ENCODE measurements around the gene VAPA.

Gene VAPA

DNA sequence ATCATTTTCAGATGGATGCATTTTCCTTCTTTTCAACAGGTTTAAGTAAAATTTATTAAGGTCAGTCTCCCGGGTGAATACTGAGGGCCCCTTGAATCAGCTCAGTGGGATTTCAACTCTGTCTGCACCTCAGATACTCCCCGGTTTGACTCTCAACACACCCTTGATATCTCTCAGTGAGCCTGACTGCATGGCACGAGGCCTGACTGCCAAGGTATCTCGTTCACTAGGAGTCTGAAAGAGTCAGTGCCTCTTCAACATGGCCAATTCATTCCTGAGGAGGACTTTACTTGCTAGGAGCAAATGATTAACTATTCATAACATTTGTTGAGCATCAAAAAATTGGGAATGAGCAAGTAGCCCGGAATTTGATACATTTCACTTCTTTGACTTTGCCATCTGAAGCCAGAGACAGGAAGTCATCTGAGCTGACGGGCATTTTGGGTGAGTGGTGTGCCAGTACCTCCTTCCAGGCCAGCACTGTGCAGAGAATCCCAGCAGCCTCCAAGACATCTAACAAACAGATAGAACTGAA lies 81.0 kb downstream of the VAPA start:
- H3K9me2 ChIP-seq (replicated peaks; ENCODE audit: low read depth, low read length) = no peaks in the 10 kb centered on the region
- no peaks in the 10 kb centered on the region for H3K36me3 ChIP-seq (ENCODE audit: insufficient read depth, low read length)
- TF ChIP-seq, protein P1, sequence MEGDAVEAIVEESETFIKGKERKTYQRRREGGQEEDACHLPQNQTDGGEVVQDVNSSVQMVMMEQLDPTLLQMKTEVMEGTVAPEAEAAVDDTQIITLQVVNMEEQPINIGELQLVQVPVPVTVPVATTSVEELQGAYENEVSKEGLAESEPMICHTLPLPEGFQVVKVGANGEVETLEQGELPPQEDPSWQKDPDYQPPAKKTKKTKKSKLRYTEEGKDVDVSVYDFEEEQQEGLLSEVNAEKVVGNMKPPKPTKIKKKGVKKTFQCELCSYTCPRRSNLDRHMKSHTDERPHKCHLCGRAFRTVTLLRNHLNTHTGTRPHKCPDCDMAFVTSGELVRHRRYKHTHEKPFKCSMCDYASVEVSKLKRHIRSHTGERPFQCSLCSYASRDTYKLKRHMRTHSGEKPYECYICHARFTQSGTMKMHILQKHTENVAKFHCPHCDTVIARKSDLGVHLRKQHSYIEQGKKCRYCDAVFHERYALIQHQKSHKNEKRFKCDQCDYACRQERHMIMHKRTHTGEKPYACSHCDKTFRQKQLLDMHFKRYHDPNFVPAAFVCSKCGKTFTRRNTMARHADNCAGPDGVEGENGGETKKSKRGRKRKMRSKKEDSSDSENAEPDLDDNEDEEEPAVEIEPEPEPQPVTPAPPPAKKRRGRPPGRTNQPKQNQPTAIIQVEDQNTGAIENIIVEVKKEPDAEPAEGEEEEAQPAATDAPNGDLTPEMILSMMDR (conservative IDR thresholded peaks at IDR 0.05; ENCODE audit: low read length) = no peak
- no peak for TF ChIP-seq EZH2phosphoT487 (IDR thresholded peaks at IDR 0.05; ENCODE audit: borderline replicate concordance)
- no peak overlapping the region for H2AFZ ChIP-seq (ENCODE audit: low read length)
- no peaks in the 10 kb centered on the region for H3K79me2 ChIP-seq (ENCODE audit: insufficient read depth, low read length)
- peaks cover 18% of the 10 kb centered on the region; the same call in 1 of the 2 replicates for H3K9me3 ChIP-seq (ENCODE audit: insufficient read depth, low read depth, low read length)
- no peak overlapping the region for H3K4me3 ChIP-seq (ENCODE audit: low read length, poor library complexity, severe bottlenecking)
- no peaks in the 10 kb centered on the region for H3K27me3 ChIP-seq (ENCODE audit: insufficient read depth, low read length, poor library complexity, severe bottlenecking)
- H3K4me1 ChIP-seq (ENCODE audit: insufficient read depth, low read length, poor library complexity, severe bottlenecking) = no peaks in the 10 kb centered on the region
- H3K4me2 ChIP-seq (ENCODE audit: low read depth, low read length, poor library complexity, severe bottlenecking) = no peak overlapping the region
- H4K20me1 ChIP-seq (ENCODE audit: insufficient read depth, low read length, poor library complexity, severe bottlenecking) = no peaks in the 10 kb centered on the region
- H3F3A ChIP-seq (ENCODE audit: low read depth) = no peaks in the 10 kb centered on the region
- H3K9ac ChIP-seq (ENCODE audit: low read depth, low read length, poor library complexity, severe bottlenecking) = no peak overlapping the region

DNA sequence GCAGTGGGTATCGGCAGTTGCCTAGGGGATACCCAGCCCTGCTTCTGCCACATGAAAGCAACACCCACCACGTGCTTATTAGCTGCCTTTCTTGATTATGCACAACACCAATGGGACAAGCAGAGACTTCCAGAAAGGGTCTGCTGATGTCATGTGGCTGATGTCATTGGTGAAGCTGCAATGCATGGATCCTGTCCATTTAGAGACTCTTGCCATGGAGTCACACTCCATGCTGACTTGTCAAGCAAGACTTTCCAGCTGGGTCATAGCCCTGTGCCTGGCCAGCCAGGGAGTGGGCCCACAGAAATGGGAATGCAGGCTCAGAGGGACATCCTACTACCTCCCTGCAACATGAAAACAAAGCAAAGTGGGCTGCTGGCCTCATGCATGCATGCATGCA lies 81.8 kb downstream of the VAPA start:
- H3K4me2 ChIP-seq (ENCODE audit: low read depth, low read length, poor library complexity, severe bottlenecking) = no peak overlapping the region
- H3K79me2 ChIP-seq (ENCODE audit: insufficient read depth, low read length) = no peaks in the 10 kb centered on the region
- peaks cover 18% of the 10 kb centered on the region; the same call in 1 of the 2 replicates for H3K9me3 ChIP-seq (ENCODE audit: insufficient read depth, low read depth, low read length)
- no peaks in the 10 kb centered on the region for H3K4me1 ChIP-seq (ENCODE audit: insufficient read depth, low read length, poor library complexity, severe bottlenecking)
- no peaks in the 10 kb centered on the region for H3K36me3 ChIP-seq (ENCODE audit: insufficient read depth, low read length)
- H3K4me3 ChIP-seq (ENCODE audit: low read length, poor library complexity, severe bottlenecking) = no peak overlapping the region
- H3K27me3 ChIP-seq (ENCODE audit: insufficient read depth, low read length, poor library complexity, severe bottlenecking) = no peaks in the 10 kb centered on the region
- H3K9me2 ChIP-seq (replicated peaks; ENCODE audit: low read depth, low read length) = no peaks in the 10 kb centered on the region
- no peak overlapping the region for H3K9ac ChIP-seq (ENCODE audit: low read depth, low read length, poor library complexity, severe bottlenecking)
- H3F3A ChIP-seq (ENCODE audit: low read depth) = no peaks in the 10 kb centered on the region
- no peaks in the 10 kb centered on the region for H4K20me1 ChIP-seq (ENCODE audit: insufficient read depth, low read length, poor library complexity, severe bottlenecking)
- TF ChIP-seq, protein P1 (conservative IDR thresholded peaks at IDR 0.05; ENCODE audit: low read length) = no peak
- no peak for TF ChIP-seq EZH2phosphoT487 (IDR thresholded peaks at IDR 0.05; ENCODE audit: borderline replicate concordance)
- H2AFZ ChIP-seq (ENCODE audit: low read length) = no peak overlapping the region

DNA sequence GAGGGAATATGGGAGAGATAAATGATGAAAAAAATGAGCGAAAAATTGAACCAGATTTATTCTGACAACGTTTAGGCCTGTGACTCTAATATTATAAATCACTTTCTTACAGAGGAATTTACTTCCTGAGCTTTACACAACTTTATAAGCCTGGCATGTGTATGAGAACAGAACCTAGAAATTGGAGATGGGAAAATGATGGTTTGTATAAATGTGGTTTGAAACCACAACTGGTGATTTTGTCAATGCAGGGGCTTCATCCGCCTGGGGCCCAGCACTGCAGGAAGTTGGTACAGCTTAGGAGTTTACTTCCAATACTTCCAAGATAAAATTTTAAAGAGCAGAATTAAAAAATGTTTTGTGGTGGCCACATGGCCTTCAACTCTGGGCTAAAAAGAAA lies 82.3 kb downstream of the VAPA start:
- Histone ChIP-seq H3K9me2 (replicated peaks; ENCODE audit: low read depth, low read length) (no peaks in the 10 kb centered on the region), H3K27me3 (ENCODE audit: insufficient read depth, low read length, poor library complexity, severe bottlenecking) (no peaks in the 10 kb centered on the region), H3K4me3 (ENCODE audit: low read length, poor library complexity, severe bottlenecking) (no peak overlapping the region), H3K9me3 (ENCODE audit: insufficient read depth, low read depth, low read length) (peaks cover 18% of the 10 kb centered on the region; the same call in 1 of the 2 replicates), H4K20me1 (ENCODE audit: insufficient read depth, low read length, poor library complexity, severe bottlenecking) (no peaks in the 10 kb centered on the region), H3K36me3 (ENCODE audit: insufficient read depth, low read length) (no peaks in the 10 kb centered on the region), H3K4me2 (ENCODE audit: low read depth, low read length, poor library complexity, severe bottlenecking) (no peak overlapping the region), H2AFZ (ENCODE audit: low read length) (no peak overlapping the region), H3F3A (ENCODE audit: low read depth) (no peaks in the 10 kb centered on the region), H3K4me1 (ENCODE audit: insufficient read depth, low read length, poor library complexity, severe bottlenecking) (no peaks in the 10 kb centered on the region), H3K79me2 (ENCODE audit: insufficient read depth, low read length) (no peaks in the 10 kb centered on the region), H3K9ac (ENCODE audit: low read depth, low read length, poor library complexity, severe bottlenecking) (no peak overlapping the region)
- TF ChIP-seq, protein P1 (conservative IDR thresholded peaks at IDR 0.05; ENCODE audit: low read length) = no peak
- no peak for TF ChIP-seq EZH2phosphoT487 (IDR thresholded peaks at IDR 0.05; ENCODE audit: borderline replicate concordance)

Data from Loucy (cell line).